Measurements from ENCODE around the gene PLSCR4.

DNA sequence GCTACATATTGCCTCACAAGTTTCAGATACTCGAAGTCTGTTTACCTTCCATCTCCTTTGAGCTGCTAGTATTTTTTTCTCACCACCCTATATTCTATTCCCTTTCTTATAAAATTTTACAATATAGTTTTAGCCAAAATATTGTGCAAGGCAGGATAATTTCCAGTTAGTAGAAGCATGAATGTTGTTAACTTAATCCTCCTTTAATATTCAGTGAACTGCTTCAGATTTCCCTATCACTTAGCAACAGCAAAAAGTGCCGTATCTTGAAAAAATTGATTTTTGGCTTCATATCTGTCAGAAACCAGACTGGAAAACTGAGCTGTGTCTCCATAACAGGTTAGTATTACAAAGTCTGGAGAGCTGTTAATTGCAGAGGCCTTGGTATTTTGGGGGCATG lies 24.0 kb downstream of the PLSCR4 start:
- TF ChIP-seq ASH2L (IDR thresholded peaks at IDR 0.05; ENCODE audit: low read length) = no peak
- TF ChIP-seq, protein P1, sequence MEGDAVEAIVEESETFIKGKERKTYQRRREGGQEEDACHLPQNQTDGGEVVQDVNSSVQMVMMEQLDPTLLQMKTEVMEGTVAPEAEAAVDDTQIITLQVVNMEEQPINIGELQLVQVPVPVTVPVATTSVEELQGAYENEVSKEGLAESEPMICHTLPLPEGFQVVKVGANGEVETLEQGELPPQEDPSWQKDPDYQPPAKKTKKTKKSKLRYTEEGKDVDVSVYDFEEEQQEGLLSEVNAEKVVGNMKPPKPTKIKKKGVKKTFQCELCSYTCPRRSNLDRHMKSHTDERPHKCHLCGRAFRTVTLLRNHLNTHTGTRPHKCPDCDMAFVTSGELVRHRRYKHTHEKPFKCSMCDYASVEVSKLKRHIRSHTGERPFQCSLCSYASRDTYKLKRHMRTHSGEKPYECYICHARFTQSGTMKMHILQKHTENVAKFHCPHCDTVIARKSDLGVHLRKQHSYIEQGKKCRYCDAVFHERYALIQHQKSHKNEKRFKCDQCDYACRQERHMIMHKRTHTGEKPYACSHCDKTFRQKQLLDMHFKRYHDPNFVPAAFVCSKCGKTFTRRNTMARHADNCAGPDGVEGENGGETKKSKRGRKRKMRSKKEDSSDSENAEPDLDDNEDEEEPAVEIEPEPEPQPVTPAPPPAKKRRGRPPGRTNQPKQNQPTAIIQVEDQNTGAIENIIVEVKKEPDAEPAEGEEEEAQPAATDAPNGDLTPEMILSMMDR (IDR thresholded peaks at IDR 0.05; ENCODE audit: control extremely low read depth in 1 of 3, insufficient read depth in 1 of 3, low read depth in 1 of 3, low read length in 3 of 3) = no peak
- no peak for TF ChIP-seq EGR1 (IDR thresholded peaks at IDR 0.05; ENCODE audit: borderline replicate concordance, low read depth, low read length)
- TF ChIP-seq, protein P2, sequence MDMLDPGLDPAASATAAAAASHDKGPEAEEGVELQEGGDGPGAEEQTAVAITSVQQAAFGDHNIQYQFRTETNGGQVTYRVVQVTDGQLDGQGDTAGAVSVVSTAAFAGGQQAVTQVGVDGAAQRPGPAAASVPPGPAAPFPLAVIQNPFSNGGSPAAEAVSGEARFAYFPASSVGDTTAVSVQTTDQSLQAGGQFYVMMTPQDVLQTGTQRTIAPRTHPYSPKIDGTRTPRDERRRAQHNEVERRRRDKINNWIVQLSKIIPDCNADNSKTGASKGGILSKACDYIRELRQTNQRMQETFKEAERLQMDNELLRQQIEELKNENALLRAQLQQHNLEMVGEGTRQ (IDR thresholded peaks at IDR 0.05; ENCODE audit: low read length) = no peak
- TF ChIP-seq JUND (IDR thresholded peaks at IDR 0.05; ENCODE audit: low read length) = no peak
- no peak for TF ChIP-seq CHD2 (IDR thresholded peaks at IDR 0.05; ENCODE audit: low read length)
- no peak for TF ChIP-seq SIN3A (conservative IDR thresholded peaks at IDR 0.05 in 1 of 2, IDR thresholded peaks at IDR 0.05 in 1 of 2; ENCODE audit: low read depth in 1 of 2, low read length in 2 of 2)
- TF ChIP-seq POLR2AphosphoS5 (IDR thresholded peaks at IDR 0.05; ENCODE audit: low read depth, low read length) = no peak
- no peak for TF ChIP-seq YY1 (IDR thresholded peaks at IDR 0.05; ENCODE audit: low read depth, low read length)
- no peak for TF ChIP-seq EZH2 (IDR thresholded peaks at IDR 0.05; ENCODE audit: low read depth, low read length, severe bottlenecking)
- no peak for TF ChIP-seq MAFK (IDR thresholded peaks at IDR 0.05; ENCODE audit: low read depth, low read length)
- no peak for TF ChIP-seq RAD21 (IDR thresholded peaks at IDR 0.05 in 1 of 2, conservative IDR thresholded peaks at IDR 0.05 in 1 of 2; ENCODE audit: low read depth in 2 of 2, low read length in 2 of 2)
- no peak for TF ChIP-seq SP2 (IDR thresholded peaks at IDR 0.05; ENCODE audit: low read length)
